Measurements from ENCODE around the gene PLAU. TPM values are rescaled to one million over a fixed set of nuclear protein-coding genes. Genes with fewer than 3 reads are reported as not detected.

Gene PLAU
- total and polyA plus RNA-seq, 2 of the 13 experiments (the other 11 are each of a cell fraction or from before 2014, with no cell fraction given), result 0.45 to 11.2 TPM

GRCh38 chr10:73917566-73918305, 6.8 kb downstream of the PLAU start:
- Histone ChIP-seq H3K27me3 (ENCODE audit: control insufficient read depth in 1 of 2, insufficient read depth in 2 of 2, low read length in 2 of 2) (peaks cover 0 to 3% of the 10 kb centered on the region in 2 experiments; a peak in 2 of 5 replicates), H3K9ac (ENCODE audit: insufficient read depth, low read depth, low read length) (no peak overlapping the region), H3K36me3 (replicated peaks in 1 of 2; ENCODE audit: control insufficient read depth in 1 of 2, insufficient read depth in 2 of 2, low read length in 2 of 2) (no peaks in the 10 kb centered on the region), H2AFZ (ENCODE audit: low read length) (no peak overlapping the region), H3K4me1 (ENCODE audit: insufficient read depth, low read length) (no peaks in the 10 kb centered on the region; the same call in 1 of the 2 replicates), H3K27ac (ENCODE audit: extremely low read length, insufficient read depth, low read length) (no peak overlapping the region), H3K4me3 (replicated peaks in 1 of 3; ENCODE audit: insufficient read depth in 1 of 3, low read depth in 2 of 3, low read length in 3 of 3) (no peak overlapping the region), H3K79me2 (ENCODE audit: insufficient read depth, low read length) (no peaks in the 10 kb centered on the region), H3K4me2 (ENCODE audit: low read depth, low read length) (peak overlapping the region; percentile 32; the same call in 1 of the 2 replicates), H3K9me3 (ENCODE audit: low read length) (no peaks in the 10 kb centered on the region), H4K20me1 (ENCODE audit: insufficient read depth, low read length) (no peaks in the 10 kb centered on the region)
- POLR2A ChIA-PET, result no interaction called here
- BruUV-seq (replicated peaks), result no TSS peak
- intact Hi-C loops (cut with micrococcal nuclease; ENCODE audit: unreplicated experiment), result no loop called here
- FAIRE-seq (no peak), ATAC-seq (no peak), DNase-seq (ENCODE audit: low spot score) (no peak)
- CTCF ChIA-PET (ENCODE audit: low intra/inter-chr PET ratio, low total read pairs), result no interaction called here
- 70% methylated on average over 3 of the region's 3 CpGs for WGBS (ENCODE audit: low lambda C conversion rate)
- no peak for TF ChIP-seq RBM39 (IDR thresholded peaks at IDR 0.05; ENCODE audit: low read depth, low read length, poor library complexity, severe bottlenecking)
- no peak for TF ChIP-seq PAX8 (CRISPR knock-in tag; IDR thresholded peaks at IDR 0.05; ENCODE audit: borderline replicate concordance)
- no peak for TF ChIP-seq NFE2L1 (CRISPR knock-in tag; IDR thresholded peaks at IDR 0.05; ENCODE audit: borderline replicate concordance)
- TF ChIP-seq AGO1 (IDR thresholded peaks at IDR 0.05; ENCODE audit: low read depth, low read length, poor library complexity, severe bottlenecking), result no peak
- TF ChIP-seq ESRRA (CRISPR knock-in tag; IDR thresholded peaks at IDR 0.05; ENCODE audit: low read depth), result no peak
- no peak for TF ChIP-seq MTERF4 (CRISPR knock-in tag; IDR thresholded peaks at IDR 0.05)
- TF ChIP-seq HIVEP1 (CRISPR knock-in tag; IDR thresholded peaks at IDR 0.05), result no peak
- no peak for TF ChIP-seq RBFOX2 (IDR thresholded peaks at IDR 0.05; ENCODE audit: low read depth, low read length)
- TF ChIP-seq TMF1 (CRISPR knock-in tag; IDR thresholded peaks at IDR 0.05; ENCODE audit: low read depth), result no peak
- TF ChIP-seq KAT8 (CRISPR knock-in tag; IDR thresholded peaks at IDR 0.05), result no peak
- TF ChIP-seq SOX13 (IDR thresholded peaks at IDR 0.05), result no peak
- TF ChIP-seq SOX13 (CRISPR knock-in tag; conservative IDR thresholded peaks at IDR 0.05 in 1 of 2, IDR thresholded peaks at IDR 0.05 in 1 of 2), result no peak
- TF ChIP-seq THRA (CRISPR knock-in tag; IDR thresholded peaks at IDR 0.05; ENCODE audit: borderline replicate concordance), result no peak
- TF ChIP-seq PREB (CRISPR knock-in tag; IDR thresholded peaks at IDR 0.05), result no peak
- TF ChIP-seq POGZ (CRISPR knock-in tag; IDR thresholded peaks at IDR 0.05), result no peak
- TF ChIP-seq ZFP1 (CRISPR knock-in tag; IDR thresholded peaks at IDR 0.05), result no peak
- no peak for TF ChIP-seq PHB2 (IDR thresholded peaks at IDR 0.05; ENCODE audit: partially characterized antibody)
- TF ChIP-seq ZNF138 (CRISPR knock-in tag; IDR thresholded peaks at IDR 0.05; ENCODE audit: low read depth), result no peak
- TF ChIP-seq KDM6A (CRISPR knock-in tag; IDR thresholded peaks at IDR 0.05; ENCODE audit: low read depth), result no peak
- in situ Hi-C loops (cut with HindIII; ENCODE audit: extremely low pct_ligation_motif_present, low pct_unique_long_range_greater_than_20kb), result no loop called here
